ENCODE data around the gene IFNLR1.
"Not testable (repeated sequence)": the region's sequence is repeated elsewhere in the genome, so short reads cannot be mapped to it uniquely, and the experiment has no call there.

The IFNLR1 gene

DNA sequence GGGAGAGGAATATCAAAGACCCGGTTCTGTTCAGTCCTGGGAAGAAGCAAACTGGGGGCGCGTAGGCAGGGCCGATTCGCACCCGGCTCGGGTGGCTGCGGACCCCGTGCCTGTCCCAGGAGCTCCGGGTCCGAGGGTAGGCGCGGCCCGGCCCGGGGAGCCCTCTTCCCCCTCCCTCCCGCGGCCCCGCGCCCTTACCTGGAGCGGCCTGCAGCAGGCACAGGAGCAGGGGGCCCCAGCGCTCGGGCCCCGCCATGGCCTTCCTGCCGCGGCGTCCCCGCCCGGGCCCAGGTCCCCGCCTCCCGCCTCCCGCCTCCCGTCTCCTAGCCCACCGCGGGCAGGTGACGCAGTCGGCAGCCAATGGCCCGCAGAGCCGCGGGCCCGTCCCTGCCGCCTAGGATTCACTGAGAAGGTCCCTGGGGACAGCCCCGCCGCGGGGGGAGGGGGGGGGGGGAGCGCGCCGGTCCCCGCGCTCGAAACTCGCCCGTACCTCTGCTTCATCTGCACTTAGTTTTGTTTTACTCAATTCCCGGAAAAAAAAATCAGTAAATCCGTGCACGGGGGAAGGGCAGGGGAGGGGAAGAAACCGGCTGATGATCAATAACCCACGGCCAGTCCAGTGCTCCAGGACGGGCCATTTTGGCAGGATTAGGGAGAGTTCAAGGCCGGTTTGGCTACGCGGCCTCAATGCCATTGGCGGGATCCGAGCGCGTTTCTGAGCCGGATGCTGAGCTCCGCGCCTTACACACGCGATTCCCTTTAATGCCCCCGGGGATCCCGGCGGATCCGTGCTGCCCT, at the start of gene IFNLR1:
IFNLR1 (minus strand) TSS at position 297 of the 798 bp plus-strand sequence; CDS start at position 256, 41 bp downstream.
- no peak for DNase-seq

DNA sequence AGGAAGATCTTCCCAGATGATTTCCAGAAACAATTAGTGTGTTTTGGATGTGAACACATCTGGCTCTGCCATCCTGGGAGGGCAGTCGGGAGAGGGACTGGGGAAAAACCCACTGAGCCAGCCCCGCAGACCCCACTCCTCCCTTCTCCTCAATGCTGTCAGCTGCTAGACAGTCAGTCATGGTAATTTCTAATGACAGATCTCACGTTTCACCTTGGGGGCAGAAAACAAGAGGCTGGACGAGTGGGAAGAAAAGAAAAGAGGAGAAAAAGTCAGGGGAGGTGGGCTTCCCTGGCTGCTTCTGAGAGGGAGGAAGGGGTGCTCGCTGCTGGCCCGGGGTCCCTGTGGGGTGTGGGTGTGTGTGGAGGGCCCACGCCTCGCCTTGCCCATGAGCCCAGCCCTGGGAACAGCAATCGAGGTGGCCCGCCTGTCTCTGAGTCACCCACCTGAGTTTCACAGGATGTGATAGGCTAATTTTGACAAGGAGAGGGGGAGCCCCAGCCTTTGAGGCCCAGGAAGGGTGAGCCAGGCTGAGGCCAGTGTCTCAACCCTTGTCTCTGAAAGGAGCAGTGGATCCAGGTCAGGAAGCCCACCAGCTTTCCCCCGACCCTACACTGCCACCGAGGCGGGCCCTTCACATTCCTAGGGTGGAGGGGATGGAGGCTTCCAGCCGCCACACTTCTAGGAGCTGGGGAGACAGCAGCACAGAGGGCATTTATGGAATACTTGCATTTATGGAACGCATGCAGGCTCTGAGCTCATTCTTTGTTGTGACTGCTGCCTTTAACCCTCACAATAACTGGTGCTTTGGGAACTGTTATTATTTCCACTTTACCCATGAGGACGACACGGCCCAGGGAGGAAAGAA, 49.1 kb upstream of the IFNLR1 start:
- no peak for DNase-seq

DNA sequence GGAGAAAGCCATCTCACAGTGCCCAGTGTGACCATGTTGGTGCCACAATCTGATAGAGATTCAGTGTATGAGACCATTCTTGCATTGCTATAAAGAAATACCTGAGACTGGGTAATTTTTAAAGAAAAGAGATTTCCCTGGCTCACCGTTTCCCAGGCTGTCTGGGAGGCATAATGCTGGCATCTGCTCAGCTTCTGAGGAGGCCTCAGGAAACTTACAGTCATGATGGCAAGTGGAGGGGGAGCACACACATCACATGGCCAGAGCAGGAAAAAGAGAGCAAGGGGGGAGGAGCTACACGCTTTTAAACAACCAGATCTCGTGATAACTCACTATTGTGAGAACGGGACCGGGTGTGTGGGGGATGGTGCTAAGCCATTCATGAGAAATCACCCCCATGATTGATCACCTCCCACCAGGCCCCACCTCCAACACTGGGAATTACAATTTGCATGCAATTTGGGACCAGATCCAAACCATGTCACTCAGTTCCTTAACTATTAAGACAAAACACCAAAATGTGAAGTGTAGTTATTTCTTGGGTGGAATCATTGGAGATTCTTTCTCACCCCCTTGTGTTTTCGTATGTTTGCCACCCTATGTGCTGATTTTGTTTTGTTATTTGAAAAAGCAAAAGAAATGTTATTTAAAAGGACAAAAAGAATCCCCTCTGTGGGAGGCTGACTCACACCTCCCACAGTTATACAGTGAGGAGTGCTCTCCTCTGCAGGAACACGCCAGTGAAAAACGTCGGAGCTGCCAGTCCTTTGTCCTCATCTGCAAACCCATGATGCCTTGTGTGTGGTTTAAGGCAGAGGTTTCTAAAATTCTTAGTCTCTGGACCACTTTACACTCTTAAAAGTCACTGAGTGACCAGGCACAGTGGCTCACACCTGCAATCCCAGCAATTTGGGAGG, 46.9 kb upstream of the IFNLR1 start:
- DNase-seq, result no peak

DNA sequence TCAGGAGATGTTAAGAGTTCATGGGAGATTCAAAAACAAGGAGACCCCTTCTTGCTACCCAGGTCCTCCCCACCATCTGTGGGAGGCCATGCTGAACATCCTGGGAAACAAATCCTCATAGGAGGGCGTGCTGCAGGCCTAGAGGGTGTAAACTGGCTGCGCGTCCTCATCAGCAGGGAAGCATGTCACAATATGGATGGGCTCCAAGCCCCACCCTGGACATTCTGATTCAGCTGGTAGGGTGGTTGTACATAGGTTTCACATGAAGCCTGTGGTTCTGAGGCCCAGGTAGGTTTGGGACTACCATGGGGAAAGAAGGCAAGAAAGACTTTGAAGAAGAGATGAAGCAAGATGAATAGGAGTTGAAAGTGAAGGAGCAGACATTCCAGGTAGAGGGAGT, 44.6 kb upstream of the IFNLR1 start:
- DNase-seq, result no peak

DNA sequence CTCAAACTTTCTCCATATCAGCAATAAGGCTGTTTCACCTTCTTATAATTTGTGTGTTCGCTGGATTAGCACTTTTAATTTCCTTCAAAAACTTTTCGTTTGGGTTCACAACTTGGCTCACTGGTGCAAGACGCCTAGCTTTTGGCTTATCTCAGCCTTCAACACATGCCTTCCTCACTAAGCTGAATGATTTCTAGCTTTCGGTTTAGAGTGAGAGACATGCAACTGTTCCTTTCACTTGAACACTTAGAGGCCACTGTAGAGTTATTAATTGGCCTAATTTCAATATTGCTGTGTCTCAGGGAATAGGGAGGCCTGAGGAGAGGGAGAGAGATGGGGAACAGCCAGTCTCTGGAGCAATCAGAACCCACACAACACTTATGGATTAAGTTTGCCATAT, 41.2 kb upstream of the IFNLR1 start:
- no peak for DNase-seq

DNA sequence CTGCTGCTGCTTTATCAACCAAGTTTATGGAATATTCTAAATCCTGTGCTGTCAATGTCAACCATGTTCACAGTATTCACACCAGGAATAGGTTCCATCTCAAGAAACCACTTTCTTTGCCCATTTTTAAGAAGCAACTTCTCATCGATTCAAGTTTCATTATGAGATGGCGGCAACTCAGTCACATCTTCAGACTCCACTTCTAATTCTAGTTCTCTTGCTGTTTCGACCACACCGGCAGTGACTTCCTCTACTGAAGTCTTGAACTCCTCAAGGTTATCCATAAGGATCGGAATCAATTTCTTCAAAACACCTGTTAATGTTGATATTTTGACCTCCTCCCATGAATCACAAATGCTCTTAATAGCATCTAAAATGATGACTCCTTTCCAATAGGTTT, 39.7 kb upstream of the IFNLR1 start:
- DNase-seq, result no peak

DNA sequence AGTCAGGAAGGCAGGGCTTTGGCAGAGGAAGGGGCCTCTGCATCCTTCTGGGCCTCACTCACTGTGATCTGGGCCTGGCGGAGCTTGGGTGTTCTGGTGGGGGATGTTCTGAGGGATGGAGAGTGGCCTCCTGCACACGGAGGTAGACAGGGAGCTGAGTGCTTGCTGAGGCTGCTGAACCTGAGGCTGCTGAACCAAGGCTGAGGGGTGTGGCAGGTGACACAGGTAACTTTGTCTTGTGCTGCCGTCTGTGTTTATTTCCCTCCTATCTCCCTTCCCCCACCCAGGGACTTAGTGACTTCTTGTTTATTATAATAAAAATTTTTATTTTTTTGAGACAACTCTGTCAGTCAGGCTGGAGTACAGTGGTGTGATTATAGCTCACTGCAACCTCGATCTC, 37.7 kb upstream of the IFNLR1 start:
- no peak for DNase-seq

DNA sequence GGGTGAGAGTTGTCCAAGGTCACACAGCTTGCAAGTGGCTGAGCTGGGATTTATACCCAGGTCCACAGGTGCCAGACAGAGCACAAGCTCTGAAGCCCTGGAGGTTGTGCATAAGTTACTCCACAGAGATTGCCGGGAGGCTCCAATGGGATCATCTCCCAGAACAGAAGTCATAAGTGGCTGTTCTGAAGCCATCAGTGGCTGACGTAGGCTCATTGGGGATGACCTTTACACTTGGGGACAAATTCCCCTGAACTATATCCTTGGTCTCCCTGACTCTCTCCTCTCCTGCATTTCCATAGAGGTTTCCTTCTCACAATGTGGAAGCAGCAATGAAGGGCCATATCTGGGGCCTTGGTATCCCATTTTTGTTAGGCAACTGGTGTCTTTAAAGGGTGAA, 37.0 kb upstream of the IFNLR1 start:
- no peak for DNase-seq

DNA sequence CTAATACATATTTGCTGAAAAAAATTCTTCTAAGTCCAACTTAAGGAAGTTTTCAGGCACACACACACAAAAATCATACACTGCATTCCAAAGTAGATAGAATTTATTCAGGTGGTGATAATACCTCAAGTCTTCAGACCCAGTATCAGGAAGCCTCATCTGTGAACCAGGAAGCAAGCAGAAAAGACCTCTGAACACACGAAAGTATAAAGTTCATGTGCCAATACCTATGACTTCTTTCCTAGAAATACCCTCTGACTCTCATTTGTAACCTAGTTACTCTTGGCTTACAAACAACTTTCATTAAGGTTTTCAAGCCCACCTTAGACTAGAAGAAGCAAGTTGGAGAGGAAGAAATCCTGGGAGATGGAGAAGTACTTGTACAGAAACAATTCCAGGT, 35.7 kb upstream of the IFNLR1 start:
- no peak for DNase-seq

DNA sequence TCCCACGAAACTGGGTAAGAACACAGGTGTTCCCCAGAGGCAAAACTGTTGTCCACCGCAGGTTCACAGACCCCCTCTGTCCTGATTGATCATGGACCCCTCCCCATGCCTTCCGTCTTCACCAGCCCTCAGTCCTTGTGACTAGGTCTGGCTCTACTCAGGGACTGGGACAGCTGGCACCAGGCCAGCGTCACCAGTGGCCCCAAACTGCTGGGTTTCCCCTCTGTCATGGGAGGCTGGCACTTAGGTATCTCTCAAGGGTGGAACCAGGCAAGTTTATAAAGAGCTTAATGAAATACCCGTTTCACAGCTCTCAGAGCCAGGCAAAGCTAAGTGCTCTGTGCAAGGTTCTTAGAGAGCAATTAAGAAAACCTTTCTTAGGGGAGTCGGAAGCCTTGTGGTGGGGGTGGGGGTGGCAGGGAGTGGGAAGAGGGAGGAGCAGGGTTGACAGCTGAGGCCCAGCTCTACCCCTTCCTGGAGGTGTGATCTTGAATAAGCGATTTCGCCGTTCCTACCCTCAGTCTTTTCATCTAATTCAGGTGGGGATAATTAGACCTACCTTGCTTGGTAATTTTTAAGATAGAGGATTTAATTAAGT, 35.0 kb upstream of the IFNLR1 start:
- no peak for DNase-seq

DNA sequence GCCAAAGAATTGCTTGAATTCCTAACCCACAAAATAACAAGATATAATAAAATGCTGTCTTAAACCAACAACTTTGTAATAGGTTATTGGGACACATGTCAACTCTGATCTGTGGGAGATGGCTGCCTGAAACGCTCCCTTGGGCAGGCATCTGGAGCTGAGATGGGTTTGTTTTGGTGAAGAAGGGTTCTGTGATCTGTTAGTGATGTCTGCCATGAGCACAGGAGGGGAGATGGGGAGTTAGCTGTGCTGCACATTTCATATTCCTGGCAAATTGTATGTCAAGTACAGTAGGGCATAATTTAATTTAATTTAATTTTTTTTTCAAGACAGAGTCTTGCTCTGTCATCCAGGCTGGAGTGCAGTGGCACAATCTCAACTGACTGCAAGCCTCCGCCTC, 34.2 kb upstream of the IFNLR1 start:
- DNase-seq, result no peak

DNA sequence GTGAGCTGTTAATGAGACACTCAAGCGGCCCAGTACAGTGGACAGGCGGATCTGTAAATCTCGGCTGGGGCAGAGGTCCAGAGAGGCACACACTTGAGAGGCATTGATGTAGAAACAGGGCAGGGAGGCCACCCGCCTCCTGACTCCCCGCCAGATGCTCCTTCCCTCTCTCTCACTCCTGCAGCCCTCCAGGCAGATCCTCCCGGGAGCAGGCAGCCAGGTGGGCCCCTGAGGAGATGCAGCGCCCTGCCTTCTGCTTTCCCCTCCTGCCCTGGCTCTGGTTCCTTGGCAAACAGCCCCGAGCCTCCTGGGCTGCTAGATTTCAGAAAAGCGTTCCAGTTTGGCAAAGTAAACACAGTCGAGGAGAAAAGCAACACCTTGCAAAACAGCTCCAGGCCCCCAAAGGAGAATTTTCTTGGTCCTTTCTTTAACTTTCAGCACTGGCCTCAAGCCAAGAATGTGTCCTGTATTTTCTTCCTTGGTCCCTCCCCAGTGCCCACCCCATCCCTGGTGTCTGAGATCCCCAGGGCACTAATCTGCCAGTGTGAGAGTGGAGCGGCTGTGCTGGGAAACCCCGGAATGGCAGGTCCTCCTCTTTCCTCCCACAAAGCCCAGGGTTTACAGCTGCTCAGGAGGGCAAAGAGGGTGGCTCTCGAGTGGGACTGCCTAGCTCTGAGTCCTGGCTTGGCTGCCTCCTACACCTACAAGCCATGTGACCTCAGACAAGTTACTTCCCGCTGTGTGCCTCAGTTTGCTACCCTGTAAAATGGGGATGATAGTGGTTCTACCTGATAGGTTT, 29.4 kb upstream of the IFNLR1 start:
- no peak for DNase-seq

DNA sequence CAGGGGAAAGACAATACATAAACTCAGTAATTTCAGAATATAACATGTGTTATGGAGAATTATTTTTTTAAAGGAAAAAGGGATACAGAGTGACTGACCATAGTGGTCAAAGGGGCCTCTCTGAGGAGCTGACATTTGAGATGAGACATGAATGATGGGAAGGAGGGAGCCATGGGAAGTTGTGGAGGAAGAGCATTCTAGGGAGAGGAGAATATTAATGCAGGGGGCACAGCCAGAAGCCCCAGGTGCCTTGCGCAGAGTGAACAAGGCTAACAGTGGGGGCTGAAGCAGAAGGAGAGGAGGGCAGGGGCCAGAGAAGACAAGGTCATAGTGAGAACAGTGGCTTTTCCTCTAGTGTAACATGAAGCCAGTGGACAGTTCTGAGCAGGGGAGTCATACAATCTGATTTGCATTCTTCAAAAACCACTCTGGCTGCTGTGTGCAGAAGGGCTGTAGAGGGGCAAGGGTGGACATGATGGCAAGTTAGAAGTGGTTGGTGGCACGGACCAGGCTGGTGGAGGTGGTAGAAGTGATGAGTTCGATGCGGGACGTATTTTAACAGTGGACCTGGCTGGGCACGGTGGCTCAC, 28.2 kb upstream of the IFNLR1 start:
- no peak for DNase-seq

DNA sequence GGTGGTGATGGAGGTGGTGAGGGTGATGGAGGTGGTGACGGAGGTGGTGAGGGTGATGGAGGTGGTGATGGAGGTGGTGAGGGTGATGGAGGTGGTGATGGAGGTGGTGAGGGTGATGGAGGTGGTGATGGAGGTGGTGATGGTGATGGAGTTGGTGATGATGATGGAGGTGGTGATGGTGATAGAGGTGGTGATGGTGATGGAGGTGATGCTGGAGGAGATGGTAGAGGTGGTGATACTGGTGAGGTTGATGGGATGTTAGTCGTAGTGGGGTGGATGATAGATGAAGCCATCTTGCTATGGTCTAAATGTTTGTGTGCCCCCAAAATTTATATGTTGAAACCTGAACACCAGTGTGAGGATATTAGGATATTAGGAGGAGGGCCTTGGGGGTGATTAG, 25.3 kb upstream of the IFNLR1 start:
- no peak for DNase-seq

DNA sequence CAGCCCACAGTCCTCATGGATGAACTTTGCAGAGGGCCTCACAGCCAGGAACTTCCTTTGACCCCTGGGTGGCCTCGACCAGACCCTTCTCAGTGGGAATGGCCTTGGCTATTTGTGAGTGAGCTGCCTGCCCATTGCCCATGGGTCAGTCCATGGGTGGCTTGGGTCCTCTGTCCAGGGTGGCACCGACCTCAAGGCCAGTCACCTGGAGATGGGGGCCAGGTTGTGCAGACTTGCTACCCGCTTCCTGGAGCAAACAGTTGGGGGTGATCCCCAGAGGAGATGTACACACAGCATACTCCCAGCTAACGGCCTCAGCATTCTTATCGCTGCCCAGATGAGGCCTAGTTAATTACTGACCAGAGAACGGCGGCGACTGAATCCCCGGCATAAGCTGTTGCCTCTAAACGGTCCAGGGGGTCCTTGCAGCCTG, 23.1 kb upstream of the IFNLR1 start:
- no peak for DNase-seq

DNA sequence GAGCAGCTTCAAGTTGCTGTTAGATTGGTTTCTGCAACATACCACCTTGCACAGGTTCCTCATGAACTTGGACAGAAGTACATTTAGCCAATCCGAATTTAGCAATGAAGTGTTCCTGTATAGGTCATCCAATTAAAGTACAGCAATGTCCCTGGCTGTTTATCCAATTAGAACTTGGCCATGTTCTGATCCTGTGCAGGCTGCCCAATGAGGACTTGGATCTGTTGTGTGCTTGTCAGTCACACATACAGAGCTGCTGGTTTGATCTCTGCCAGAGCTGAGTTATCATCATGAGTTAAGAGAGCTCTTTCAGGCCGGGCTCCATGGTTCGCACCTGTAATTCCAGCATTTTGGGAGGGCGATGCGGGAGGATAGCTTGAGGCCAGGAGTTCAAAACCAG, 22.0 kb upstream of the IFNLR1 start:
- DNase-seq, result no peak

DNA sequence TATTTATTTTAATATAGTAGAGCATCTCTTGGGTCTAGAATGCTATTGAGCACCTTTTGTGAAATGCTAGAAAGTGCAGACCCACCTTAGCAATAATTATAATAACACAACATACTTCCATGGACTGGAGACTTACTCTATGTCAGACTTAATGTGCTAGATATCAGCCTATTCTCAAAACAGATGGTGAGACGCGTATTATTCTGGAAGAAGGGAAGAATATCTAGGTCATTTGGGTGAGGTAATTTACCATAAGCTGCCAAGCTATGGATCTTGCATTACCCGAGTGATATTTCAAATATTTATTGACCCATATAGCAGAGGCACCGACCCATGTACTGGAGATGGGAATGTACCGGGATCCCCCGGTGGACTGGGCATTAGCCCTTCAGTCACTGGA, 20.6 kb upstream of the IFNLR1 start:
- no peak for DNase-seq

DNA sequence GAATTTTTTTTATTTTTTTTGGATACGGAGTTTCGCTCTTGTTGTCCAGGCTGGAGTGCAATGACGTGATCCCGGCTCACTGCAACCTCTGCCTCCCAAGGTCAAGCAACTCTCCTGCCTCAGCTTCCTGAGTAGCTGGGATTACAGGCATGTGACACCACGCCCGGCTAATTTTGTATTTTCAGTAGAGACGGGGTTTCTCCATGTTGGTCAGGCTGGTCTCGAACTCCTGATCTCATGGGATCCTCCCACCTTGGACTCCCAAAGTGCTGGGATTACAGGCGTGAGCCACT, 20.3 kb upstream of the IFNLR1 start:
- DNase-seq, result not testable (repeated sequence)

DNA sequence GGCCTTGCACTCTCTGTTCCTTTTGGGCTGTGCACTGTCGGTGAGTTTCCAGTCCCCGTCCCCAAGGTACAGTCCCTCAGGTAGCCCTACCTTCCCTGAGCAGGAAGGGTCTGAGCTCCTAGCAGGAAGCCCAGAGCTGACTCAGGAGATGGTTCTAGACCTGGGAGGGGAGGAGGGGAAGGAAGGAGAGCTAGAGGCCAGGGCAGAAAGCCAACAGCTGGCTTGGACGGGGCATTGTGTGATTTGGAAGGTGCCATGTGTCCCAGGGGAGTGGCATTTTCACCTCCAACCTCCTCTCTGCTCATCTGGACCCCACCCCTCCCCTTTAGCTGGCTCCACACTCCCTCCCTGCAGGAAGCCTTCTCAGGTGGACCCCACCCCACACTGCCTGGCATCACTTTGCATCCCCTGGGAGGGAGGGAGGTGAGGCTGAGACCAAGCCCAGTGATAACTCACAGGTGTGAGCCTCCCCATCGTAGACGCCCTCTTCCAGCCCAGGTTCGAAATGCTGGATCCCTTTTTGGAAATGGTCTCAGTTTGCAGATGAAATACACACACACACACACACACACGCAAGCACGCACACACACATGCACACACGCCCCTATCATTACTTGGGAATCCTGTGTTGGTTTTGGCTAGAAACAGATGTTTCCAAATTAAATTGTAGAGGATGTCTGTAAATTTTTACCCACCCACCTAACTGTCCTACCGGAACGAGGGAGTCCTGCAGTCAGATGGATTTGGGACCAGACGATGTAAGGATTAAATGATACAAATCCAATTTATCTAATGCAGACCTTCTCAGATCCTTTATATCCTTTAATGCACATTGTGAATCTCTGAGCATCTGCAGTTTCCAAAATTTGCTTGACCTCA, 19.7 kb upstream of the IFNLR1 start:
- DNase-seq, result no peak

DNA sequence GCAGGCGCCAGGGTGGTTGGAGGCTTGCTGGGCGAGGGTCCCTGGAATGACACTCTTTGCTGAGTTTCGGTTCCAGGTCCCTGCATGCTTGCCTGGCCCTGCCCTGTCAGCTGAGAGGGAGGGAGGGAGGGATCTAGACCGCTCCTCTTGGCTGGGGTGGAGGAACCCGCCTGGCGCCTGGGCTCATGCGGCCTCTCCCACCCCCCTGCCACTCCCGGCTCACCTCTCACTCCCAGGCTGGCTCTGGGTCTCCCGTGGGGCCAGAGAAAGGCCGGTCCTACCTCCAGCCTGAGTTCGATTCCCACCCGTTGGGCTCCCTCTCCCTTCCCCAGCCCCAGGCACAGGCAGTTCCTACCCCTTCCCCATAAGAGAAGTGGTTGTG, 19.0 kb upstream of the IFNLR1 start:
- DNase-seq, result no peak
